Hindlimb muscle (tissue), 1 donor: ENCODE measurements around the gene KCTD8. TPM values are rescaled to one million over a fixed set of nuclear protein-coding genes. Genes with fewer than 3 reads are reported as not detected.

Experiments used
- DNase-seq: peaks from one replicate; pipeline ENCODE4 v3.0.0-alpha.2; 2013
- polyA plus RNA-seq: library from polyadenylated mRNA; unstranded; fragments of 120-200 nt; gene quantifications from one replicate; pipeline ENCODE4 v1.2.1, GENCODE V29; 2013; ENCODE audit not compliant: insufficient read length

Gene KCTD8
- polyA plus RNA-seq, 1 donor = 0.14 TPM

- no peak for DNase-seq
Measured at GRCh38 chr4:44161756-44162155, 286.9 kb downstream of the KCTD8 start.

GRCh38 chr4:44160776-44161367 is 287.7 kb downstream of the KCTD8 start:
- no peak for DNase-seq

- no peak for DNase-seq
Measured at GRCh38 chr4:44159991-44160390, 288.6 kb downstream of the KCTD8 start.

GRCh38 chr4:44157611-44158277 is 290.9 kb downstream of the KCTD8 start:
- DNase-seq = no peak

GRCh38 chr4:44150091-44150576 is 298.5 kb downstream of the KCTD8 start:
- DNase-seq = no peak

- no peak for DNase-seq
Measured at GRCh38 chr4:44149282-44149681, 299.3 kb downstream of the KCTD8 start.

GRCh38 chr4:44147571-44148075 is 301.0 kb downstream of the KCTD8 start:
- DNase-seq = no peak

GRCh38 chr4:44146516-44146915 is 302.1 kb downstream of the KCTD8 start:
- DNase-seq = no peak

GRCh38 chr4:44145868-44146267 is 302.7 kb downstream of the KCTD8 start:
- no peak for DNase-seq

- DNase-seq = no peak
Measured at GRCh38 chr4:44132526-44132925, 316.1 kb downstream of the KCTD8 start.

Other genes with a start within 250 kb of the KCTD8 start
- 6.6 TPM for gene YIPF7, start 202.8 kb upstream of the KCTD8 start, polyA plus RNA-seq
- 19.5 TPM for gene GUF1, start 229.6 kb upstream of the KCTD8 start, polyA plus RNA-seq